ENCODE data around the gene LTBP3. TPM values are rescaled to one million over a fixed set of nuclear protein-coding genes. Genes with fewer than 3 reads are reported as not detected.

The LTBP3 gene
- total RNA-seq, 1 experiment from 2014 or later: 248 TPM

DNA sequence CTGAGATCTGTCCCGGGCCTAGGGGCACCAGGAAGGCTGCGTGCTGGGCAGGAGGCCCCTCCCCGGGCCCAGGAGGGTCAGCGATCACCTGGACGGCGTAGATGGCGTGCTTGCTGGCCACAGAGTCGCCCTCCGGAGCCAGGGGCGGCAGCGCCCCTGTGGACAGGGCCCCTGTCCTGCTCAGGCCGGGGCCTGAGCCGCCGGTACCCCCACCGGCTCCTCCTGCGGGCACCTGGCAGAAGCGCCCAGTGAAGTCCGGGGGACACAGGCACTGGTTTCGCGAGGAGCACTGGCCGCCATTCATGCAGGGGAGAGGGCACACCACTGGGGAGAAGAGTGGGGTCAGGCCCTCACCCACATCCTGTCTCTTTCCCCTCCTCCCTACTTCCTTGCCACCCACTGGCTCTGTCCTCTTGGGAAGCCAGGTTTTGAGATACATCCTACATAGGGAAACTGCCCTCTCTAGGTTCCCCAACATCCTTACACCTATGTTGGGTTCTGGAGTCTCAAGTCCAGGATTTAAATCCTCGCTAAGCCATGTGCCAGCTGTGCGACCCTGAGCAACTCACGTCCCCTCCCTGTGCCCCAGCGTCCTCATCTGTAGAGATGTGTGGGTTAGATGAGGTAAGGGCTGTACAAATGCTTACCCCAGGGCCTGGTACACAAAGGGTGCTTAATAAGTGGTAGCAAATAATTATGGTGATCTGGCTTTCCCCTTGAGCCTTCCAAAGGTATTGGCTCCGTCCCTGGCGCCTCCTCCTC is 3.9 kb downstream of the LTBP3 start:
- Histone ChIP-seq H3K9ac (ENCODE audit: low read length) (peak overlapping the region; percentile 83), H3K27me3 (ENCODE audit: insufficient read depth, low read length) (no peaks in the 10 kb centered on the region), H4K20me1 (ENCODE audit: insufficient read depth) (no peaks in the 10 kb centered on the region), H3K9me3 (ENCODE audit: control insufficient read depth in 1 of 2, insufficient read depth in 1 of 2, low read depth in 1 of 2, low read length in 2 of 2) (no peaks in the 10 kb centered on the region), H3K27ac (ENCODE audit: low read depth, low read length) (peak overlapping the region; percentile 99; the same call in 1 of the 2 replicates), H3K36me3 (ENCODE audit: control insufficient read depth in 1 of 2, insufficient read depth in 2 of 2, low read length in 2 of 2) (peaks cover 2 to 7% of the 10 kb centered on the region in 2 experiments; a peak in 2 of 4 replicates), H3K4me1 (ENCODE audit: control insufficient read depth in 1 of 2, insufficient read depth in 2 of 2, low read length in 2 of 2) (peaks cover 68 to 84% of the 10 kb centered on the region in 2 experiments), H3K4me3 (replicated peaks in 1 of 2; ENCODE audit: low read depth in 1 of 2, low read length in 2 of 2) (no peak overlapping the region), H3K4me2 (ENCODE audit: low read length) (peak overlapping the region; percentile 96), H3K9me2 (ENCODE audit: insufficient read depth) (no peaks in the 10 kb centered on the region), H2AFZ (ENCODE audit: low read depth, low read length, poor library complexity, severe bottlenecking) (no peak overlapping the region), H3K79me2 (ENCODE audit: insufficient read depth, low read length) (peaks cover 28% of the 10 kb centered on the region)
- ATAC-seq (no peak), DNase-seq (ENCODE audit: low read depth, low spot score) (no peak)
- ChIA-PET RAD21 (ENCODE audit: low non-redundant PET in 1 of 2, low total read pairs in 2 of 2, uncharacterized antibody in 2 of 2, unreplicated experiment in 2 of 2) (no interaction called here), CTCF (no interaction called here), POLR2A (interaction anchor here (1.4 kb wide), 1 partner anchor 8 kb away, joined by 4 read pairs; no protein-coding TSS in a partner anchor)
- intact Hi-C loops (cut with micrococcal nuclease): no loop called here
- BruUV-seq (replicated peaks): no TSS peak
- TF ChIP-seq ZFX (IDR thresholded peaks at IDR 0.05): no peak
- TF ChIP-seq ZNF274 (IDR thresholded peaks at IDR 0.05; ENCODE audit: low read depth, low read length): no peak
- no peak for TF ChIP-seq SRF (IDR thresholded peaks at IDR 0.05; ENCODE audit: low read depth)
- TF ChIP-seq, protein P1, sequence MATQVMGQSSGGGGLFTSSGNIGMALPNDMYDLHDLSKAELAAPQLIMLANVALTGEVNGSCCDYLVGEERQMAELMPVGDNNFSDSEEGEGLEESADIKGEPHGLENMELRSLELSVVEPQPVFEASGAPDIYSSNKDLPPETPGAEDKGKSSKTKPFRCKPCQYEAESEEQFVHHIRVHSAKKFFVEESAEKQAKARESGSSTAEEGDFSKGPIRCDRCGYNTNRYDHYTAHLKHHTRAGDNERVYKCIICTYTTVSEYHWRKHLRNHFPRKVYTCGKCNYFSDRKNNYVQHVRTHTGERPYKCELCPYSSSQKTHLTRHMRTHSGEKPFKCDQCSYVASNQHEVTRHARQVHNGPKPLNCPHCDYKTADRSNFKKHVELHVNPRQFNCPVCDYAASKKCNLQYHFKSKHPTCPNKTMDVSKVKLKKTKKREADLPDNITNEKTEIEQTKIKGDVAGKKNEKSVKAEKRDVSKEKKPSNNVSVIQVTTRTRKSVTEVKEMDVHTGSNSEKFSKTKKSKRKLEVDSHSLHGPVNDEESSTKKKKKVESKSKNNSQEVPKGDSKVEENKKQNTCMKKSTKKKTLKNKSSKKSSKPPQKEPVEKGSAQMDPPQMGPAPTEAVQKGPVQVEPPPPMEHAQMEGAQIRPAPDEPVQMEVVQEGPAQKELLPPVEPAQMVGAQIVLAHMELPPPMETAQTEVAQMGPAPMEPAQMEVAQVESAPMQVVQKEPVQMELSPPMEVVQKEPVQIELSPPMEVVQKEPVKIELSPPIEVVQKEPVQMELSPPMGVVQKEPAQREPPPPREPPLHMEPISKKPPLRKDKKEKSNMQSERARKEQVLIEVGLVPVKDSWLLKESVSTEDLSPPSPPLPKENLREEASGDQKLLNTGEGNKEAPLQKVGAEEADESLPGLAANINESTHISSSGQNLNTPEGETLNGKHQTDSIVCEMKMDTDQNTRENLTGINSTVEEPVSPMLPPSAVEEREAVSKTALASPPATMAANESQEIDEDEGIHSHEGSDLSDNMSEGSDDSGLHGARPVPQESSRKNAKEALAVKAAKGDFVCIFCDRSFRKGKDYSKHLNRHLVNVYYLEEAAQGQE (IDR thresholded peaks at IDR 0.05; ENCODE audit: low read depth): no peak
- TF ChIP-seq, protein P2, sequence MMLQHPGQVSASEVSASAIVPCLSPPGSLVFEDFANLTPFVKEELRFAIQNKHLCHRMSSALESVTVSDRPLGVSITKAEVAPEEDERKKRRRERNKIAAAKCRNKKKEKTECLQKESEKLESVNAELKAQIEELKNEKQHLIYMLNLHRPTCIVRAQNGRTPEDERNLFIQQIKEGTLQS (IDR thresholded peaks at IDR 0.05): no peak
- TF ChIP-seq MAX (IDR thresholded peaks at IDR 0.05): no peak
- TF ChIP-seq EZH2phosphoT487 (IDR thresholded peaks at IDR 0.05; ENCODE audit: borderline replicate concordance): no peak
- no peak for TF ChIP-seq SIN3A (IDR thresholded peaks at IDR 0.05; ENCODE audit: low read depth)
- TF ChIP-seq, protein P3, sequence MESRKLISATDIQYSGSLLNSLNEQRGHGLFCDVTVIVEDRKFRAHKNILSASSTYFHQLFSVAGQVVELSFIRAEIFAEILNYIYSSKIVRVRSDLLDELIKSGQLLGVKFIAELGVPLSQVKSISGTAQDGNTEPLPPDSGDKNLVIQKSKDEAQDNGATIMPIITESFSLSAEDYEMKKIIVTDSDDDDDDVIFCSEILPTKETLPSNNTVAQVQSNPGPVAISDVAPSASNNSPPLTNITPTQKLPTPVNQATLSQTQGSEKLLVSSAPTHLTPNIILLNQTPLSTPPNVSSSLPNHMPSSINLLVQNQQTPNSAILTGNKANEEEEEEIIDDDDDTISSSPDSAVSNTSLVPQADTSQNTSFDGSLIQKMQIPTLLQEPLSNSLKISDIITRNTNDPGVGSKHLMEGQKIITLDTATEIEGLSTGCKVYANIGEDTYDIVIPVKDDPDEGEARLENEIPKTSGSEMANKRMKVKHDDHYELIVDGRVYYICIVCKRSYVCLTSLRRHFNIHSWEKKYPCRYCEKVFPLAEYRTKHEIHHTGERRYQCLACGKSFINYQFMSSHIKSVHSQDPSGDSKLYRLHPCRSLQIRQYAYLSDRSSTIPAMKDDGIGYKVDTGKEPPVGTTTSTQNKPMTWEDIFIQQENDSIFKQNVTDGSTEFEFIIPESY (IDR thresholded peaks at IDR 0.05; ENCODE audit: extremely low read depth, insufficient replicate concordance, low read length): no peak
- no peak for TF ChIP-seq ELF1 (IDR thresholded peaks at IDR 0.05; ENCODE audit: borderline replicate concordance, low read depth)

Measured in HCT116 (cell line).